ENCODE measurements around the gene PRPF19.

Gene PRPF19

DNA sequence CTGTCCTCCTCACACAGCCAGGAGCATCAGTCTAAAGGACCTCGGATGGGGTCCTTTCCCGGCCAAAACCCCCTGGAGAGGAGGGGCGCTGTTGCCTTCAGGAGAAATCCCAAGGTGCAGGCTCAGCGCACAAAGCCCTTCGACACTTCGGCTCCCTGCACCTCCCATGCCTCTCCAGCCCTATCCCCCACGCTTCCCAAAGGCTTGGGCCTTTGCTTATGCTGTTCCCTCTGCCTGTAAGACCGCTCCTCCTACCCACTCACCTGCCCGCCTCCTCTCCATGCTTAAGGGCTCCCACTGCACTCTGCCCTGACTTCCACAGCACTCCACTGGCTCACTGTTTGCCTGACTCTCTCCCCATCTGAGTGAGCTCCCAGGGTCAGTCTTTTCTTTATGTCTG, 32.1 kb upstream of the PRPF19 start:
- DNase-seq (ENCODE audit: low read depth) = no peak
- no peak overlapping the region for H3K4me3 ChIP-seq (ENCODE audit: low read depth, low read length)
- TF ChIP-seq CTCF (conservative IDR thresholded peaks at IDR 0.05; ENCODE audit: low read depth, low read length) = no peak

GRCh38 chr11:60937811-60938210, 31.4 kb upstream of the PRPF19 start:
- H3K4me3 ChIP-seq (ENCODE audit: low read depth, low read length) = no peak overlapping the region
- no peak for DNase-seq (ENCODE audit: low read depth)
- no peak for TF ChIP-seq CTCF (conservative IDR thresholded peaks at IDR 0.05; ENCODE audit: low read depth, low read length)

DNA sequence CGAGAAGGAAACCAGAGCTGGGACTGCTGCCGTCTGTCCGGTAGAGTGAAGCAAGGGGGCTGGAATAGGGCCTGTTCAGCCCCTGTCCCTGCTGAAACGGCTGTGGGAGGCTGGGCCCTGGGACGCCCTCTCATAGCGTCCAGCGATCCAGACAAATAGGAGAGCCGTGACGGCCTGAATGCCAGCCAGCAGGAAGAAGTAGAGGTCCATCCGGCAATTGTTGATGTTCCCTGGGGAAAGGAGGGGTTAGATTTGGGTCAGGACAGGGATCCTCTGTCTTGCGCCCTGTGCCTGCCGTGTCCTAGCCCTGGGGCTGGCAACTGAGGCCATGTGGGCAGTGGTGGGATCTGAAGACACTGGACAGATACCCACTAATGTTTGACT, 30.8 kb upstream of the PRPF19 start:
- no peak overlapping the region for H3K4me3 ChIP-seq (ENCODE audit: low read depth, low read length)
- TF ChIP-seq CTCF (conservative IDR thresholded peaks at IDR 0.05; ENCODE audit: low read depth, low read length) = no peak
- DNase-seq (ENCODE audit: low read depth) = no peak

DNA sequence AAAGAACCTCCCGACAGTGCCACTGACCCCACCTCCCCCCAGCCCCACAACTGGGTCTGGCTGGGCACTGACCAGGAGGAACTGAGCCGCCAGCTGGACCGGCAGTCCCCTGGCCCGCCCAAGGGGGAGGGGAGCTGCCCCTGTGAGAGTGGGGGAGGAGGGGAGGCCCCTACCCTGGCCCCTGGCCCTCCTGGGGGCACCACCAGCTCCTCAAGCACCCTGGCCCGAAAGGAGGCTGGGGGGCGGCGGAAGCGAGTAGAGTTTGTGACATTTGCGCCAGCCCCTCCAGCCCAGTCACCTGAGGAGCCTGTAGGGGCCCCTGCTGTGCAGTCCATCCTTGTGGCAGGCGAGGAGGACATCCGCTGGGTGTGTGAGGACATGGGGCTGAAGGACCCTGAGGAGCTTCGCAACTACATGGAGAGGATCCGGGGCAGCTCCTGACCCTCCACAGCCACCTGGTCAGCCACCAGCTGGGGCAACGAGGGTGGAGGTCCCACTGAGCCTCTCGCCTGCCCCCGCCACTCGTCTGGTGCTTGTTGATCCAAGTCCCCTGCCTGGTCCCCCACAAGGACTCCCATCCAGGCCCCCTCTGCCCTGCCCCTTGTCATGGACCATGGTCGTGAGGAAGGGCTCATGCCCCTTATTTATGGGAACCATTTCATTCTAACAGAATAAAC, 30.2 kb upstream of the PRPF19 start:
- no peak overlapping the region for H3K4me3 ChIP-seq (ENCODE audit: low read depth, low read length)
- no peak for TF ChIP-seq CTCF (conservative IDR thresholded peaks at IDR 0.05; ENCODE audit: low read depth, low read length)
- DNase-seq (ENCODE audit: low read depth) = no peak

DNA sequence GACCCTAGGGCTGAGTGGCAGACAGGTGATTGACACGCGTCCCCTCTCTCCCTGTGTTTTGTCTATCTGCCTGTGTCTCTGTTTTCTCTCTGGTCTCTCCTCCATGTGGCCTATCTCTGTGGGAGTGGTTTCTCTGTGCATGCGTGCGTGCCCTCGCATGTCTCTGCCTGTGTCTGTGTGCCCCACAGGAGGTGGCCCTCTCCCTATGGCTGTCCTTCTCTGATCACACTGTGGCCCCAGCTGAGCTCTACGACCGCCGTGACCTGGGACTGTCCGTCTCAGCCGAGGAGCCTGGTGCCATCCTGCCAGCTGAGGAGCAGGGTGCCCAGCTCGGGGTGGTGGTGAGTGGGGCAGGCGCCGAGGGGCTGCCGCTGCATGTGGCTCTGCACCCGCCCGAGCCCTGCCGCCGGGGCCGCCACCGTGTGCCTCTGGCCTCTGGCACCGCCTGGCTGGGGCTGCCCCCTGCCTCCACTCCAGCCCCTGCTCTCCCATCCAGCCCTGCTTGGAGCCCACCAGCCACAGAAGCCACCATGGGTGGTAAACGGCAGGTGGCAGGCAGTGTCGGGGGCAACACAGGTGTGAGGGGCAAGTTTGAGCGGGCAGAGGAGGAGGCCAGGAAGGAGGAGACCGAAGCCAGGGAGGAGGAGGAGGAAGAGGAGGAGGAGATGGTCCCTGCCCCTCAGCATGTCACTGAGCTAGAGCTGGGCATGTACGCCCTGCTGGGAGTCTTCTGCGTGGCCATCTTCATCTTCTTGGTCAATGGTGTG, 29.5 kb upstream of the PRPF19 start:
- no peak for DNase-seq (ENCODE audit: low read depth)
- no peak for TF ChIP-seq CTCF (conservative IDR thresholded peaks at IDR 0.05; ENCODE audit: low read depth, low read length)
- H3K4me3 ChIP-seq (ENCODE audit: low read depth, low read length) = no peak overlapping the region

DNA sequence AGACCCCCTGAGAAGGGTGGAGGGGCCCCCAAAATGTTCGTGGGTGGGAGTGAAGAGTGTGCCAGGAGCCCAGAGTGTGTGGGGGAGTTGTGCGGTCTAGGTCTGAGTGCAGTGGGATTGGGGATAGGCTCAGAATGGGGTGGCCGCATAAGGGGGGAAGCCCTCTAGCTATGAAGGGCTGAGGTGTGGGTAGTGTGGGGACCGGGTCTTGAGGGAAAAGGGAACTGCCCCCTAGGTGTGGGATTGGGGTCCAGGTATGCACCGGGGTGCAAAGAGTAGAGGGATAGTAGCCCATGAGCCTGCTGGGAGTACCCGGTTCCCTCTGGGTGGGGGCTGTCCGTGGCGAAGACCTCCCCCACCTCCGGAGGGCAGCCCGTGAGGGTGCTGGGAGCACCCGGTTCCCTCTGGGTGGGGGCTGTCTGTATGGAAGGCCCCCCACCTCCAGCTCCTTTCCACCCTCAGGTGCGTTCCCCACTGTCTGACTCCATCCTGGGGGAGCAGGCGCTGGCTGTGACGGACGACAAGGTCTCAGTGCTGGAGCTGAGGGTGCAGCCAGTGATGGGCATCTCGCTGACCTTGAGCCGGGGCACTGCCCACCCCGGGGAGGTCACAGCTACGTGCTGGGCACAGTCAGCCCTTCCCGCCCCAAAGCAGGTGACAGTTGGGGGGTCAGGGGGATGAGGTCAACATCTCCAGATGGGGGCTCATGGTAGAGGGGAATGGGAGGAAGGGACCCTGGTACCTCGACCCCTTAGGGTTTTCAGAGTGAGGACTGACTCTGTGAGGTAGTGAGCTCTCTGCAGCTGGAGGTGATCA, 28.6 kb upstream of the PRPF19 start:
- no peak overlapping the region for H3K4me3 ChIP-seq (ENCODE audit: low read depth, low read length)
- no peak for TF ChIP-seq CTCF (conservative IDR thresholded peaks at IDR 0.05; ENCODE audit: low read depth, low read length)
- no peak for DNase-seq (ENCODE audit: low read depth)

All from choroid plexus epithelial cell (primary cell).